Ecto neural progenitor cell (in vitro differentiated cells): ENCODE results near the gene GNAS.

ENCODE experiments used
- DNase-seq: peaks from one replicate; pipeline ENCODE4 v3.0.0-alpha.2; 2018; ENCODE audit warnings: low spot score

Gene GNAS

DNA sequence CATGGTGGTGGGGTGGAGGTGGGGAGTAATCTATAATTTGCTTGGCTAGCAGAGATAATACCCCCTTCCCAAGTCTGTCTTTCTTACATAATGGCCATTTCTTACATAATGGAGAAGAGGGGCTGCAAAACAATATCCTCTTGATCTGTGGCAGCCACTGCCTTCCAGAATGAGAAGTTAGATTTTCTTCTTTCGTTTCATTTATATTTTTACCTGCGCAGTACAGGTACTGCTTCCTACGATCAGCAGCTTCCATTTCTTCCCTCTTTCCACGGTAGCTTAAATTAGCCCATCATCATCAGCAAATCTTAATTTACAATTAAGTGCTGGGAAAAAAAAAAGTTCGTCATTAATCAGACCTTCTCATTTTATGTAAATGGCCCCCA, 30.2 kb downstream of the GNAS start:
- DNase-seq: no peak

DNA sequence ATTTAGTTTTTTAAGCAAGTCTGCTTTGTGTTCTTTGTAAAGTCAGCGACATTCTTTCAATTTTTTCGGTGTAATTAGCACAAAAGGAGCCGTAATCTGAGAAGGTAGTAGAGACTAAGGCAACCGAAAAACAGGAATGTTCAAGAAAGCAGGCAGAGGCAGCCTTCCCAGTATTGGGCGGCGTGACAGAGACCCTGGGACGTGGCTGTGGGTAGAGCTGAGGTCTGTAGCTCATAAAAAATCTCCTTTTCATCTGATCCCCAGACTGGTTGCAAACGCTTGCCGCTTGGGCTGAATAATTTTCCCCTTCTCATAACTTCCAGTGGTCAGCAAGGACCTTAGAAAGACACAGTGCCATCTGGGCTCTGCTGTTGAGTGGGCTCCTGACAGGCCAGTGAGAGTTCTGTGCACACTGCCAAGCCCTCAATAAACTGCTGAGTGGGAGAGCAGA, 30.8 kb downstream of the GNAS start:
- no peak for DNase-seq

DNA sequence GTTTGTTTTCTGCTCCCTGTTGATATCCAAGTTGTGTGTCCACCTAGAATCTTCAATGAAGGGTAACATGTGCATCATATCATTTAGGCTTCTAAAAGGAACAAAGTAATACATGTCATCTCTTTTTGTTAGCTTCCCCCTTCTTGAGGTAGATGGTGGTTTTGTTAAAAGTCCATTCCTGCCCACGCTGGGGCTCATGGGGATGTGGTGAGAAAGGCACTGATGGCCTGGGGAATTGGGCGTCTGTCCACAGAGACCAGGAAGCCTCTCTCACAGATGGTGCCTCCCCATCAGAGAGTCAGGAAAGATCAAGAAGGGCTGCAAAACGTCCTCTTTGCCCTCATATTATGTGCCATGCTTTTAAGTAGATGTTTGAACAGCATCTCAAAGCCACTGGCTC, 32.5 kb downstream of the GNAS start:
- DNase-seq: no peak

DNA sequence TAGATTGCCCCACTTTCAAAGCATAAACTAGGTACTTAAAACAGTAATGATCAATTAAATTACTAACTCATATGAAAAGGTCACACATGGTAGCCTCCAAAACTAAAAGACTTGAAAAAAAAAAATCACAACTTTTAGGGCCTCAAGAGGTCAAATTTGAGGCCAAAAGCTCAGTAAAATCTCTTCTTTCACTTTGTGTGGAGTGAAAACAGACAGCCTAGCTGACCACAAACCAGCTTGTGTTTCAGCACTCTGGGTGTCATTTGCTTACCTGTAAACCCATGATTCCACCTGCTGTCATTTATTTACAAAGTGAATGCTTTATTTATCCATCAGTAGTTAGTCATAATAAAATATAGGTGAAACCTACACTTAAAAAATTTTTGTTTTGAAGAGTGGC, 34.0 kb downstream of the GNAS start:
- DNase-seq: no peak

DNA sequence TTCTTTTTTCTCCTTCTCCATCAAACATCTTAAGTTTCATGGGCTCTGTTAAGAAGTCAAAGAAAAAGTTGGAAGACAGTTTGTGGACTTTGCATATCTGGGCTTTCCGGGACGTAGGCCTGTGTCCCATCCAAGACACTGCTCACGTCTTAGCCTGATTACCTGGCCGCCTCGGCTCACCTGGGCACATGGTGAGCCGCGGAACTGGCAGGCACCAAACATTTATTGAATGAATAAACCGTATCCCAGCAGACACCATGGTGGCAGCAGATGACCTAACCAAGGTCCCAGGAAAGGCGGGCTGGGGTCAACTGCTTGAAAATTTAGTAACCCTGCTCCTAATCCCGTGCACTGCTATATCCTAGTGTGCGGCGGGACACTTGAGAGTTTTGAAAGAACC, 35.6 kb downstream of the GNAS start:
- no peak for DNase-seq

DNA sequence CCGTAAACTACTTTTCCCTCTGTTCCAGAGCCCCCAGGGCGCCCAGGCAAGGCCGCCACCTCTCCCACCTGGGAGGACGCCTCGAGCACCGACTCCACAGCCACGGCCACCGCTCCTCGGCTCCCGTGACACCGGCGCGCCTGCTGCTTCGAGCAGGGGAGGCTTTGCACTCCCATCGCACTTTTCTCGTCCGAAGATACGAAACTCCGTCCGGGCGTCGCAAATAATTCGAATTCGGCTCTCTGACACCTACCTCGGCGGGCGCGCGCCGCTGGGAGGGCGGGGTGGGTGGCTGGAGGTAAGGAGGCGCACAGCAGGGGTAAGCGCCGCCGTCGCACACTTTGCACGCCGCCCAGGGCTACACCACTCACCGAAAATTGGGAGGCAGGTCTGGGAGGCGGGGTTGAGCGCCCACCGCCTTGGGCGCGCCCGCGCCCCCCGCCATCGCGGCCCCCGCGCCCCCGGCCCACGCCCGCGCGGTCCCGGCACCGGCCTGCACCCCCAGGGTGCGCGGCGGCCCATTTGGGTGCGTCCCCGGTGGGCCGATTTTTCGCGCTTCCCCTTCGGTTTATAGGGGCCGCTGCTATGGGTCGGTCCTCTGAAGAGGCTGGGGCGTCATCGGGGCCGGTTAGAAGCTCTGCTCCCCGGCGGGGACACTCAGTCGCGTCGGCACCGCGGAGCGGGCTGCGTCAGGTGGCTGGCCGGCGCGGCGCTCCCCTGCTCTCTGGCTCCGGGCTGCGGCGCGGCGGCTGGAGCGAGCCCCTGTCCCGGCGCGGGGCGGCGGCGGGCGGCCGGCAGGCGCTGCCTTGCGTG, 36.2 kb downstream of the GNAS start:
- DNase-seq: peak; percentile 93

DNA sequence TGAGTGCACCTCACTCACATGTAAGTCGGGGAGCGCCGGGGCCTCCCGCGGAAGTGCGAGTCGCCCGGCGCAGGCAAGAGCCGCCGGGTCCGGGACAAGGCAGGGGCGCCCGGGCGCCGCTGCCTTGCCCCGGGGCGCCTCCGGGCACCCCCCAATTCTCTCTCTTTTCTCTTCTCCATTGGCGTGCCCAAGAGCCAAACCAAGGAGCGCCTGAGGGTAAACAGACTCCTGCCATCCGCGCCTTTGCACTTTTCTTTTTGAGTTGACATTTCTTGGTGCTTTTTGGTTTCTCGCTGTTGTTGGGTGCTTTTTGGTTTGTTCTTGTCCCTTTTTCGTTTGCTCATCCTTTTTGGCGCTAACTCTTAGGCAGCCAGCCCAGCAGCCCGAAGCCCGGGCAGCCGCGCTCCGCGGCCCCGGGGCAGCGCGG, 36.8 kb downstream of the GNAS start:
- no peak for DNase-seq

DNA sequence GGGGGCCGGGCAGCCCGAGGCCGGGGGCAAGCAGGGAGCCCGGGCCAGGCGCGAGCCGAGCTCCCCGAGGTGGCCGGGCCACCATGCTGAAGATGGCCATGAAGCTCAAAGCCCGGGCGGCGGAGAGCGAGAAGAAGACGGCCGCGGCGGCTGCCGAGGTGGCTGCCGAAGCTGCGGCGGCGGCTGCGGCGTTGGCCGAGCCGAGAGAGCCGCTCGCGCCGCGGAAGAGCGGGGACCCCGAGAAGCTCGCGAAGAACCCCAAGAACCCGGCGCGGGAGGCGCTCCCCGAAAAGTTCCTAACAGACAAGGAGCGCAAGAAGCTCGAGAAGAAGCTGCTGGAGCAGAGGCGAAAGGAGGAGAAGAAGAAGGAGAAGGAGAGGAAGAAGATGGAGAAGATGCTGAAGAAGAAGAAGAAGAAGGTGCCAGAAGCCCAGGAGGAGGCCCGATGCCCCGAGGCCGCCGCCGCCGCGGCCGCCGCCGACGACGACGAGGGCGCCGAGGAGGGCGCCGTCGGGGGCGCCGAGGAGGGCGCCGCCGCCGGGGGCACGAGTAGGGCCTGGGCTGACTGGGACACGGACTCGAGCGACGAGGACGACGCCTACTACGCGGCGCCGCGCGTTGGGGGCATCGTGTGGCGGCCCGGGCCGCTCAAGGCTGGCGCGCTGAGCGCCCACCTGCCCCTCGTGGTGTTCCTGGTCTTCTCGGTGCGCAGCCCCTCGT, 37.4 kb downstream of the GNAS start:
- no peak for DNase-seq

DNA sequence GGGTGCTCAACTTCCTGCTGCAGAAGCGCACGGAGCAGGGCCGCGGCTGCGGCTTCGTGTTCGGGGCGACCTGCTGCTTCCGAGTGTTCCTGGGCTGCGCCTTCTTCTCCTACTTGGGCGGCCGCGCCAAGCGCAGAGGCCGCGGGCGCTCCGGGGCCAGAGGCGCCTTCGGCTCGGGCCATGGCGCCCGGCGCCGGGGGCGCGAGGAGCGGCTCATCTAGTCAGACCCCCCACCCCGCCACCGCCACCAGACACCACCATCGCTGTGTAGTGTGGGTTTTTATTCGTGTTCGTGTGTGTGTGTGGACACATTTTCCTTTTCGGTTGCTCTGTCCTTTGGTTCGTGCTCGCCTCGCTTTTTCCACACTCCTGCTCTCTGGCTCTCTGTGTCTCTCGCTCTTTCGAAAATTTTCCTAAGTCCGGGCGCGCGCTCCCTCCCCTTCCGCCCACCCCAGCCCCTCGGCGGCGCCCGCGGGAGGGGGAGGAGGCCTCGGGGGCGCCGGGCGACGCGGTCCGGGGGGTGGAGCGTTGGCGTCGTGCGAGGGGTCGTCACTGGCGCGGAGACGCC, 38.1 kb downstream of the GNAS start:
- peak; percentile 84 for DNase-seq

DNA sequence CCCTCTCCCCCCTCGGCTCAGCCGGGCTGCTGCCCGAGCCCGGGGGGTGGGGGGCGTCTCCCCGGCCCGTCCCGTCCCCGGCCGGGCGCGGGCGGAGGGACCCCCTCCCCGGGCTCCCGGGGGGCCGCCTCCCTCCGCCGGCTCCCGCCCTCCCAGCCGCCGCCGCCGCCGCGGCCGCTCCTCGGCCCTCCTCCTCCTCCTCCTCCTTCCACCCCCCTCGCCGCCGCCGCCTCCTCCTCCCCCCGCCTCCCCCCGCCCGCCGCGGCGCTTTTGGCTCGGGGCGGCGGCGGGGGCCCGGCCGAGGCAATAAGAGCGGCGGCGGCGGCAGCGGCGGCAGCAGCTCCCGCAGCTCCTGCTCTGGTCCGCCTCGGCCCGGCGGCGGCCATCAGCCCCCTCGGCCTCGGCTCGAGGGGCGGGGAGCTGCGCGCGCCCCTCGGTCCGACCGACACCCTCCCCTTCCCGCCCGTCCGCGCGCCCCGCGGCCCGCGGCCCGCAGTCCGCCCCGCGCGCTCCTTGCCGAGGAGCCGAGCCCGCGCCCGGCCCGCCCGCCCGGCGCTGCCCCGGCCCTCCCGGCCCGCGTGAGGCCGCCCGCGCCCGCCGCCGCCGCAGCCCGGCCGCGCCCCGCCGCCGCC, 38.7 kb downstream of the GNAS start:
- no peak for DNase-seq

DNA sequence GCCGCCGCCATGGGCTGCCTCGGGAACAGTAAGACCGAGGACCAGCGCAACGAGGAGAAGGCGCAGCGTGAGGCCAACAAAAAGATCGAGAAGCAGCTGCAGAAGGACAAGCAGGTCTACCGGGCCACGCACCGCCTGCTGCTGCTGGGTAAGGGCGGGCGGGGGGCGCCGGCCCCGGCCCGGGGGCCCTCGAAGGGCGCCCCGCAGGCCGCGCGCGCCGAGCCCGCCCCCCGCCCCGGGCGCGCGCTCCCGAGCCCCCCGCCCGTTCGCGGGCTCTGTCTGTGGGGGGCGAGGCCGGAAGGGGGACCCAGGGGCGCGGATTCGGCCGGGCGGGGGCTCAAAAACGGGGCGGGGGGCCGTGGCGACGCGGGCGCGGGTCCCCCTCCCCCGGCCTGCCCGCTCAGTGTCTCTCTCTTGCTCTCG, 39.2 kb downstream of the GNAS start:
- peak; percentile 72 for DNase-seq

DNA sequence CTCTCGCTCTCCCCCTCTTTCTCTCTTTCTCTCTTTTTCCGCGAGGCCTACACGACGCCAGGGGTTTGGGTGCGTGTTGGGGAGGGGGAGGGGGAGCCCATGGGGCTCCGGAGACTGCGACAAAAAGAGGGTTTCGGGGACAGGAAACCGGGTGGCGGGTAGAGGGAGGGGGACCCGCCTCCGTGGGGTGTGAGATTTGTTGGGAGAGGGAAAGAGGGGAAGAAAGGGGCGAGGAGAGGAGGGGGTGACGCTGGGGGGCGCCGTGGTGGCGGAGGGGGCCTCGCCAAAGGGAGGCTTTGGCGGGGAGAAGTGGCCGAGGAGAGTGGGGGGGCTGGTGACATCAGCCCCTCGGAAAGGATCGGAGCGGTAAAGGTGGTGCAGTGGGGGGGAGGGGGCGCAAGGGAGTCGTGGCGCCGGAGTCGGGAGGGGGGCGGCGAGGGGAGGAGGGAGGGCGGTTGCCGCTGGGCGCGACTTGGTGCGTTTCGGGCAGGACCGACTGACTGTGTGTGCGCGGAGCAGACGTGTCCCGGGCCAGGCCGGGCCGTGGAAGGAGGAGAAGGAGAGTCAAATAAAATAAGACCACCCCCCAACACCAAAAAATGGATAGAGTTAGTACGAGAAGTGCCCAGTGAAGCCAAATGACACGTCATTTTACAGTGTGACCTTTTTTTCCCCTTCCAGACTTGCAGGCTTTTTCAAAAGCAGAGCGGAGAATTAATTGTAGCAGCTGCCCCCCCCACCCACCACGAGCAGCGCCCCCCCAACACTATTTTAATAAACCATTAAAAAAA, 39.8 kb downstream of the GNAS start:
- peak; percentile 85 for DNase-seq

DNA sequence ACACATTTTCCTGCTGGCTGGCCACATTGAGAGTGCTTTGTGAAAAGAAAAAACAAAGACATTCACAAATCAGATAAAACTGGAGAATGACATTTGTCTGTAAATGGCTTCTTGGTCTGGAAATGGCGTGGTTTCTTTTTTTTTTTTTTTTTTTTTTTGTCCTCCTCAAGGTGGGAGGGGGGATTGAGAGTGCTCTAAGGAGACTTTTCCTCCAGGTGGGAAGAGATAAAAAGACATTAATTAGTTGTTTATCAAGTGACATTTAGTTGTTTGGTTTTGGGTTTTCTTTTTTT, 40.4 kb downstream of the GNAS start:
- no peak for DNase-seq

DNA sequence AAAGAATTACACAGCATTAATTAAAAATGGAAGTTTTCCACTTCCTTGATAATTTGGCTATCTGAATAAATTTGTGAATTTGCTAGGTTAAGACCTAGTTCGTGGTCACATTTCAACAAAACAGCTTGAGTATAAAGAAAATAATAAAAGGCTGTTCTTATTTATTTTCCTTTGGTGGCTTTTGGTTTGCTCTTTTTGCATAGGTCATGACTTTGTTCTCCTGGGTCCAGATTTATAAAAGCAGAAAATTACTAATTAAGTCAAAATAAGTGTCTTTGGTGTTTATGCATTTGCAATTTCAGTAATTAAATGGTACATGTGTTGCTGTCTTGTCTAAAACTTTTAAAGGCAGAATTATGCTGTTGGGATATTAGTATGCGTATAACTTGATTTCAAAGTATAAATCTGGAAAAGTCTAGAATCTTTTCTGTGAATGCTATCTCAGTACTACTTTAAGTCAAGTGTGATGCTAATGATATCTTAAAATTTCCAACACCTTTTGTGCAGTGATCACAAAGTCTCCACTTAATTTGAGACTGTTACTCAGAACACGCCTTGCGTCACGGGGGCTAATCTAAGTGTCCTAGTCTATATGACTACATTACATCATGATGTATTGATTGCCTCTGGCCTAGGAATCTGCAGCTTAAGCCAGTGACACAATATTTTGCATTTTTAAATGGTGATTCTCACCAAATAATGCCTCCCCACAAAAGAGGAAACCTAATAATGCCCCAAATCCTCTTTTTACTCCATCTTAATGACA, 41.0 kb downstream of the GNAS start:
- no peak for DNase-seq

DNA sequence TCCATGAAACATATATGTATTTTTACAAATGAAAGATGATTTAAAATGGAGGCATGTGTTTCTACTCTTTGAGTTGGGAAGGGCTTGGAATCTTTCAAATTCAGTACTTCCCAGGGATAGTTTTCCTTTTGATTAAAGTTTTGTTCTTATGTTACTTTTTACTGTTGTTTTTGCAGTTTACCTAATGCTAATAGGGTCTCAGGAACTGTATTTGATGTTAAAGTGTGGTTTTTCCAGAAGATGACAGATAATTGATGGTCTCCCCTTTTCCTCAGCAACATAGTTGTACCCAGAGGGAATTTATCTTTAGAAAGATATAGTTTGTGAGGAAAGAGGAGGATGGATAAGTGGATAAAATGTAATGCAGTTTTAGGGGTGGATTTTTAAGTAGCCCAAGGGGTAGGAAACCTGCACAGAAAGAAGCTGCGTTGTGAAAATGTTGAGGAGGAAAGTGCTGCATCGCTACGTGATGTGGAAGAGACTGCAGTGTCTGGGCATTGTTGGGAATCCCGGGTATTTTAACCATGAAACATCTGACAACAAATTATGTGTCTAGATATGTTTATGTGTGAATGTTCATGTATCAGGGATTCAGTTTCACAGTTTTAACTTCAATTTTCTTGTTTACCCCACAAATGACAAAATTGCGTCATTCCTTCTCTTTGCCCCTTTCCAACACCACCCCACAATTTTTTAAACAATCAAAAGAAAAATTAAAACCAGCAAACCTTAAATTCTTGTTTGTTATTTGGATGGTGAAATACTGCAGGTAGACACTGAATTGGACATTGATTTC, 42.3 kb downstream of the GNAS start:
- DNase-seq: no peak

DNA sequence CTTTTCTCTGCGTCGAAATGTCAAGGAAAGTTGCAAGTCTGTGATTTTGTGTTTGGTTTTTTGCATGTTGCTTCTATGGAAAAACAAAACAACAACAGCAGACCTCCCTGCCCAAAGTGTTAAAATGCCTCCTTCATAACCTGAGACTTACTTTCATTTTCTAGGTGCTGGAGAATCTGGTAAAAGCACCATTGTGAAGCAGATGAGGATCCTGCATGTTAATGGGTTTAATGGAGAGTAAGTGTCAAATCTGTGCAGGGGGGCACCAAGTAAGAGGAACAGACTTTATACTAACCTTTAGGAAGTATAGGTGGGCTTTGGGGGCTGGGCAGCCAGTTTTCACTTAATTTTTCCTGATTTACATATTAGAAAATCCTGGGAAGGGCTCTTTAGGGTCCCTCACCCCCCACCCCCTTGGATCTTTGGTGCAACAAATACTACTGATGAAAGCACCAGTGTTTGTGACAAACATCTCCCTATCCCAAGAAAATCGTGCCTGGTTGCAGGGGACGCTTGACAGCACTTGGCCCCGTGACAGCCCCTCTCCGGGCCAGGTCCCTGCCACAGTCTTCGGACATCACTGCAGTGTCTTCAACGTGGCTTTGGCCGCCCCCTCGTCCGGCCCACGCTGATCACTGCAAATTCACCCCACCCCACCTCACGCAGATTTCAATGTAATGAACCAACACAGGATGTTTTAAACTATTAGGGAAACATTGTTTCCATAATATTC, 43.1 kb downstream of the GNAS start:
- DNase-seq: no peak

DNA sequence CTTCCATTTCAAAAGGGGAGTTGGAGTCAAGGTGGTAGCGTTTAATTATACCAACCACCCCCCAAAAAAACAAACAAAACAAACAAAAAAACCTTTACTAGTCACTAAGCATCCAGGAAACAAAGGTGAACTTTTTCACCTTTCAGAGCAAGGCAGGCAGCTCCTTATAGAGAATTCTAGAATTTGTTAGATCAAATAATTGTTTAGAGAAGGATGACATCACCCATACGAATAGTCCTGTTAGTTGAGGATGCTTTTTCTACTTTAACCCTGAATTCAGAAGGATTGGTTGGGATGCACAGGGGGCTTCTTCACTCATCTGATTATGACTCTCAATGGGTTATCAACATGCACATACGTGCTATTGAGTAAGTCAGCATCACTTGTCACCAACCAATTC, 44.3 kb downstream of the GNAS start:
- no peak for DNase-seq

DNA sequence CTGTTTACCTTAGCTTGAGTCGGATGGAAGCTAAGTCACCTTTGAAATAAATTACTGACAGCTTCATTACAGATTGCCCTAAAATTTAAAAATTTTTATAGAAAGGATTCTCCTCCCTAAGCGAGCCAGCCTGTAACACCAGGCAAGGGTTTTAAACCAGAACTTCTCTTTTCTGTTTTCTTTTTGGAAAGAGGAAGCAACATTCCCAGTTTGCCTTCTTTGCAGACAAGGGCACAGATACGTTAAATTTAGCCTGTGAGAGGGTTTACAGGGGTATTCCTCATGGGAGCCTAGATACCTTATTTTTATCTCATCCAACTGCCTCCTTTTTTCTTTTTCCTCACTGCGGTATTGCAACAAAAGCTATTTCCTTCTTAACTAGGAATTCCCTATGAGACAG, 45.0 kb downstream of the GNAS start:
- no peak for DNase-seq

DNA sequence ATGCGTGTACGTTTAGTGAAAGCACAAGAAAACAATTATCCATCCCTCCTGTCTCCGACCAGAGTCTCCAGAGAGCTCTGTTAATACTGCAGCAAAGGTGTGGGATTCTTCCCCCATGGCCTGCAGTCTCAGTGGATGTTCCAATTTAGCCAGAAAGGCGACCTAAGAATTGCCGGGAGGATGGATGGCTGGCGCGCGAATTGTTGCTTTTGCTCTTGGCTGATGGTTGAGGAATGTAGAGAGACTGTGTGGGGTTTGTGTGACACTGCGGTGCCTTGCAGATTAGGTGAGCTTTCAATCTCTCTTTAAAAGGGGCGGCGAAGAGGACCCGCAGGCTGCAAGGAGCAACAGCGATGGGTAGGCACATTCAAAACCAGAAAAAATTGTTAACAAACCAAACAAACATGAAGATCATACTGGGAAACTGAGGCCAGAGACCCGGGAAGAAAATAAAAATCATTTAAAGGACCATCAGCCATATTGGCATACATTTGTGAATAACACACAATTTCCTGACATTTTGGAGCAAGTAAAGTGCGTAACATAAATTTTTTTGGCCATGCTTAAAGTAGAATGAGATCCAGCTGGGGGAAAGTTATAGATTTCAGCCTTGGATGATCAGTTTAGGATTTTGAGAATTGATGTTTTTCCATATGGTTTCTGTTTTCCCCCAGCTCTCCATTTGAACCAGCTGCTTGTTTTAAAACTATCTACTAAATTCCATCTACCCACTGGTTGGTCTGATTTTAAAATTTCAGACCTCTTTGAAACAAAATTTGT, 46.3 kb downstream of the GNAS start:
- DNase-seq: no peak
